GM12878 (cell line): ENCODE results near the gene TMEM131L. TPM values are rescaled to one million over a fixed set of nuclear protein-coding genes. Genes with fewer than 3 reads are reported as not detected.

ENCODE experiments used
- ATAC-seq: fragments of 200-7000 bp; cut with Tn5 transposase; 3 replicates; pipeline ENCODE4 v1.9.1; 2020; ENCODE audit warnings: mild to moderate bottlenecking, moderate library complexity
- BruUV-seq: library from RNA; stranded (reverse); fragments of 400-500 nt; replicated peaks from 2 replicates; lab custom pipeline; 2021; lab: Mats Ljungman, UMichigan
- CTCF ChIA-PET: fragments of 300-600 bp; sonication (Branson Sonifier 250); formaldehyde crosslinking; extraction: SDS; loops from one replicate; lab custom pipeline; 2021; ENCODE audit warnings: inconsistent platforms; lab: Yijun Ruan, JAX
- POLR2A ChIA-PET: fragments of 350-600 bp; formaldehyde crosslinking; extraction: SDS; loops from one replicate; lab custom pipeline; 2021; ENCODE audit warnings: inconsistent platforms; lab: Charles Lee
- RAD21 ChIA-PET: fragments of 300-600 bp; sonication (Branson Sonifier 250); formaldehyde crosslinking; loops from one replicate; lab custom pipeline; 2023; ENCODE audit warnings: antibody characterized with exemption; ENCODE audit not compliant: unreplicated experiment; lab: Charles Lee
- SMC1A ChIA-PET: fragments of 300-600 bp; sonication (Branson Sonifier 250); formaldehyde crosslinking; loops from one replicate; lab custom pipeline; 2023; ENCODE audit not compliant: unreplicated experiment, uncharacterized antibody; lab: Charles Lee
- DNase-seq: peaks from one replicate; pipeline ENCODE4 v3.0.0-alpha.2; 2011; ENCODE audit warnings: low read depth, low spot score
- FAIRE-seq: peaks from 3 replicates; lab custom pipeline; 2011; peaks lifted over from hg19 to GRCh38; lab: Jason Lieb, UNC
- H2AFZ ChIP-seq: 2 replicates; pipeline ENCODE4 v1.6.0; 2011; ENCODE audit warnings: low read depth, low read length, control low read depth; ENCODE audit not compliant: control insufficient read depth
- H3K27ac ChIP-seq: 2 replicates; pipeline ENCODE4 v1.5.1; 2011; ENCODE audit warnings: control low read depth; ENCODE audit not compliant: control insufficient read depth, insufficient read depth
- H3K27me3 ChIP-seq, 2 experiments: replicated peaks in 1 of 2; 2 replicates each; pipeline versions ENCODE4 v1.6.0 to v1.6.1; 2011; ENCODE audit warnings: low read length in 1 of 2; ENCODE audit not compliant: control insufficient read depth in 2 of 2, insufficient read depth in 2 of 2
- H3K36me3 ChIP-seq, 2 experiments: 2 replicates each; pipeline ENCODE4 v1.5.1; 2011; ENCODE audit warnings: low read length in 1 of 2; ENCODE audit not compliant: control insufficient read depth in 2 of 2, insufficient read depth in 2 of 2
- H3K4me1 ChIP-seq: 2 replicates; pipeline ENCODE4 v1.6.1; 2011; ENCODE audit warnings: mild to moderate bottlenecking, low read length, moderate library complexity, mixed read lengths; ENCODE audit not compliant: control insufficient read depth, insufficient read depth
- H3K4me2 ChIP-seq: 2 replicates; pipeline ENCODE4 v1.6.0; 2011; ENCODE audit warnings: control low read depth; ENCODE audit not compliant: control insufficient read depth, insufficient read depth
- H3K4me3 ChIP-seq: fragments of 200-600 bp; sonication (generic); 2 replicates; pipeline ENCODE4 v1.5.1; 2016
- H3K79me2 ChIP-seq: 2 replicates; pipeline ENCODE4 v1.6.0; 2011; ENCODE audit warnings: low read length; ENCODE audit not compliant: control insufficient read depth, insufficient read depth
- H3K9ac ChIP-seq: 2 replicates; pipeline ENCODE4 v1.8.0; 2011; ENCODE audit warnings: low read length, control low read depth, mixed read lengths; ENCODE audit not compliant: control insufficient read depth, insufficient read depth
- H3K9me3 ChIP-seq: replicated peaks from 3 replicates; pipeline ENCODE4 v1.5.1; 2011; ENCODE audit warnings: mild to moderate bottlenecking, low read length; ENCODE audit not compliant: control insufficient read depth, insufficient read depth
- H4K20me1 ChIP-seq: 2 replicates; pipeline ENCODE4 v1.6.0; 2011; ENCODE audit not compliant: control insufficient read depth, insufficient read depth
- ASH2L ChIP-seq: fragments of 300-600, 200-600 bp; sonication (generic); IDR thresholded peaks from 2 replicates; pipeline ENCODE4 v1.6.1; 2017; ENCODE audit warnings: low read depth, mild to moderate bottlenecking, borderline replicate concordance
- BRCA1 ChIP-seq: IDR thresholded peaks from 2 replicates; pipeline ENCODE4 v1.6.1; 2011; ENCODE audit warnings: low read depth, low read length, improper control_type of control experiment
- CHD4 ChIP-seq: fragments of 200-600 bp; sonication (generic); IDR thresholded peaks from 2 replicates; pipeline ENCODE4 v1.6.1; 2016; ENCODE audit warnings: mild to moderate bottlenecking
- E2F4 ChIP-seq: IDR thresholded peaks from 2 replicates; pipeline ENCODE4 v1.6.1; 2012; ENCODE audit warnings: low read depth, low read length, improper control_type of control experiment
- EGR1 ChIP-seq, 2 experiments: IDR thresholded peaks; 1 replicate in 1 of 2; 2 replicates in 1 of 2; pipeline ENCODE4 v1.6.1; 2011 to 2012; ENCODE audit warnings: low read depth in 2 of 2, low read length in 2 of 2, borderline replicate concordance in 1 of 2, mild to moderate bottlenecking in 1 of 2, moderate library complexity in 1 of 2
- HSF1 ChIP-seq: fragments of 150-350 bp; IDR thresholded peaks from 2 replicates; pipeline ENCODE4 v1.6.1; 2014; ENCODE audit warnings: mild to moderate bottlenecking, low read depth, low read length
- MAX ChIP-seq: IDR thresholded peaks from 2 replicates; pipeline ENCODE4 v1.6.1; 2012; ENCODE audit warnings: low read depth, low read length, improper control_type of control experiment
- NBN ChIP-seq: fragments of 450-650 bp; IDR thresholded peaks from 2 replicates; pipeline ENCODE4 v1.6.1; 2016
- NR2F1 ChIP-seq: fragments of 450-650 bp; conservative IDR thresholded peaks from 2 replicates; pipeline ENCODE4 v1.6.1; 2017; ENCODE audit warnings: mild to moderate bottlenecking
- PAX8 ChIP-seq: fragments of 450-650 bp; IDR thresholded peaks from 2 replicates; pipeline ENCODE4 v1.6.1; 2017; ENCODE audit warnings: mild to moderate bottlenecking, moderate library complexity
- SIN3A ChIP-seq: IDR thresholded peaks from 2 replicates; pipeline ENCODE4 v1.6.1; 2012; ENCODE audit warnings: low read depth, low read length, improper control_type of control experiment
- SPI1 ChIP-seq: IDR thresholded peaks from 2 replicates; pipeline ENCODE4 v1.6.1; 2011; ENCODE audit warnings: low read depth, mild to moderate bottlenecking, low read length, moderate library complexity, borderline replicate concordance; ENCODE audit not compliant: insufficient read depth
- TCF7 ChIP-seq: IDR thresholded peaks from 2 replicates; pipeline ENCODE4 v1.6.1; 2014; ENCODE audit warnings: antibody characterized with exemption, borderline replicate concordance
- WRNIP1 ChIP-seq: IDR thresholded peaks from 2 replicates; pipeline ENCODE4 v1.6.1; 2011; ENCODE audit warnings: low read depth, low read length, improper control_type of control experiment, borderline replicate concordance
- WGBS: methylation state at CpG from one replicate; pipeline ENCODE4 v1.1.6; 2016; ENCODE audit warnings: low lambda C conversion rate; ENCODE audit not compliant: insufficient replicate concordance, insufficient coverage; ENCODE audit errors: missing lambda C conversion rate; 5-methylcytosine and 5-hydroxymethylcytosine counted together
- in situ Hi-C: fragments of 300-500 bp; cut with MboI; formaldehyde crosslinking; loops from 9 replicates; pipeline ENCODE4 v1.14.3; 2018; ENCODE audit warnings: mixed read lengths
- intact Hi-C: fragments of 100-400 bp; cut with micrococcal nuclease; formaldehyde crosslinking; loops from one replicate; pipeline ENCODE4 v1.14.2; 2022; ENCODE audit not compliant: unreplicated experiment
- polyA plus RNA-seq, 11 experiments: library from polyadenylated mRNA; depleted of rRNA in 4 of 11; unstranded in 6 of 11; stranded (reverse) in 5 of 11; fragments of >200 nt; fragmentation: Nextera tagmentation in 4 of 11; fragmentation: Illumina TruSeq in 1 of 11; extraction: Ambion mirVana in 4 of 11; extraction: Trizol in 1 of 11; gene quantifications; 1 replicate in 1 of 11; 2 replicates in 10 of 11; pipeline versions ENCODE4 v1.2.1 to v1.2.3, GENCODE V29; 2011 to 2016; ENCODE audit warnings: inconsistent platforms in 2 of 11, missing spikeins in 2 of 11, low read depth in 1 of 11
- total RNA-seq, 4 experiments: library from RNA; depleted of rRNA in 3 of 4; stranded (reverse); fragments of >200 nt in 3 of 4; fragmentation: Illumina TruSeq in 1 of 4; extraction: Trizol in 1 of 4; gene quantifications; 2 replicates each; pipeline versions ENCODE4 v1.2.1 to v1.2.3, GENCODE V29; 2013 to 2021
- TF ChIP-seq, protein P1 (sequence below): IDR thresholded peaks from 2 replicates; pipeline ENCODE4 v1.6.1; 2011; ENCODE audit warnings: low read depth, low read length, improper control_type of control experiment, borderline replicate concordance
- TF ChIP-seq, protein P2 (sequence below): fragments of 450-650 bp; formaldehyde crosslinking; IDR thresholded peaks from 2 replicates; pipeline ENCODE4 v1.4.0; 2022; ENCODE audit warnings: mild to moderate bottlenecking, moderate library complexity

Gene TMEM131L
- total and polyA plus RNA-seq, 10 of the 15 experiments (the other 5 are each of a cell fraction or from before 2014, with no cell fraction given): 8.5 to 101 (median 74.4) TPM

DNA sequence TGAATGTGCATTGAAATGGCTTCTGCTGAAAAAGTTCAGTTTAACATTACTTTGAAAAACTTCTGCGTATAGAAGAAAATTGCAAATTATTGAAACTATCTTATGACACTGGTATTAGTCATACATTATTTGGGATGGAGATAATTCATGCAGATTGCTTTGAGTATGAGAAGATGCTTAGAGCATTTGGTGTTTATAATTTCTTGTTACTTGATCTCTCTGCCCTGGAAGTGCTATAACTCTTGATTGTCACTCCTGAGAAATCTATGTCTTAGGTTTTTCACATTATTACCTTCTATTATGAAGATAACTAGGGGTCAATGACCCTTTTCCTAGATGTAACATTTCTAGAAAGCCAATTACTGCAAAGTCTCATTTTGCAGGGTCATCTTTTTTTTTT lies 36.4 kb downstream of the TMEM131L start:
- Histone ChIP-seq H3K27ac (peak overlapping the region; percentile 50; the same call in 1 of the 2 replicates), H3K4me2 (peak overlapping the region; percentile 22; the same call in 1 of the 2 replicates), H3K79me2 (peaks cover 92% of the 10 kb centered on the region), H3K9me3 (no peaks in the 10 kb centered on the region), H4K20me1 (peaks cover 7% of the 10 kb centered on the region), H3K27me3 (no peaks in the 10 kb centered on the region), H3K36me3 (peaks cover 9 to 35% of the 10 kb centered on the region in 2 experiments), H3K4me1 (peaks cover 34% of the 10 kb centered on the region), H2AFZ (no peak overlapping the region), H3K4me3 (no peak overlapping the region), H3K9ac (no peak overlapping the region)
- in situ Hi-C loops (no loop called here), intact Hi-C loops (no loop called here)
- ChIA-PET RAD21 (interaction anchor here (1.2 to 3.7 kb wide), 8 partner anchors 9 to 69 kb away, joined by 3 to 15 read pairs (median 4); no protein-coding TSS in a partner anchor), CTCF (interaction anchor here (1.5 kb wide), 1 partner anchor 31 kb away, joined by 4 read pairs; no protein-coding TSS in a partner anchor), POLR2A (interaction anchor here (0.8 to 18.1 kb wide), 4 partner anchors 10 to 25 kb away, joined by 4 to 322 read pairs (median 7); no protein-coding TSS in a partner anchor), SMC1A (interaction anchor here (1.0 to 9.9 kb wide), 9 partner anchors 14 to 156 kb away, joined by 3 to 177 read pairs (median 5); no protein-coding TSS in a partner anchor)
- ATAC-seq: no peak
- no peak for FAIRE-seq
- BruUV-seq: no TSS peak
- WGBS: 50% methylated on average over 1 of the region's 1 CpG
- DNase-seq: no peak
- TF ChIP-seq ASH2L (no peak), E2F4 (no peak), HSF1 (no peak), SPI1 (no peak), WRNIP1 (no peak), TCF7 (no peak), MAX (no peak), PAX8 (no peak), SIN3A (no peak), CHD4 (no peak), NBN (no peak), NR2F1 (no peak), EGR1 (IDR thresholded peaks at IDR 0.05; ENCODE audit: borderline replicate concordance in 1 of 2, low read depth in 2 of 2, low read length in 2 of 2) (no peak), BRCA1 (no peak)
- TF ChIP-seq, protein P1, sequence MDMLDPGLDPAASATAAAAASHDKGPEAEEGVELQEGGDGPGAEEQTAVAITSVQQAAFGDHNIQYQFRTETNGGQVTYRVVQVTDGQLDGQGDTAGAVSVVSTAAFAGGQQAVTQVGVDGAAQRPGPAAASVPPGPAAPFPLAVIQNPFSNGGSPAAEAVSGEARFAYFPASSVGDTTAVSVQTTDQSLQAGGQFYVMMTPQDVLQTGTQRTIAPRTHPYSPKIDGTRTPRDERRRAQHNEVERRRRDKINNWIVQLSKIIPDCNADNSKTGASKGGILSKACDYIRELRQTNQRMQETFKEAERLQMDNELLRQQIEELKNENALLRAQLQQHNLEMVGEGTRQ: no peak
- TF ChIP-seq, protein P2, sequence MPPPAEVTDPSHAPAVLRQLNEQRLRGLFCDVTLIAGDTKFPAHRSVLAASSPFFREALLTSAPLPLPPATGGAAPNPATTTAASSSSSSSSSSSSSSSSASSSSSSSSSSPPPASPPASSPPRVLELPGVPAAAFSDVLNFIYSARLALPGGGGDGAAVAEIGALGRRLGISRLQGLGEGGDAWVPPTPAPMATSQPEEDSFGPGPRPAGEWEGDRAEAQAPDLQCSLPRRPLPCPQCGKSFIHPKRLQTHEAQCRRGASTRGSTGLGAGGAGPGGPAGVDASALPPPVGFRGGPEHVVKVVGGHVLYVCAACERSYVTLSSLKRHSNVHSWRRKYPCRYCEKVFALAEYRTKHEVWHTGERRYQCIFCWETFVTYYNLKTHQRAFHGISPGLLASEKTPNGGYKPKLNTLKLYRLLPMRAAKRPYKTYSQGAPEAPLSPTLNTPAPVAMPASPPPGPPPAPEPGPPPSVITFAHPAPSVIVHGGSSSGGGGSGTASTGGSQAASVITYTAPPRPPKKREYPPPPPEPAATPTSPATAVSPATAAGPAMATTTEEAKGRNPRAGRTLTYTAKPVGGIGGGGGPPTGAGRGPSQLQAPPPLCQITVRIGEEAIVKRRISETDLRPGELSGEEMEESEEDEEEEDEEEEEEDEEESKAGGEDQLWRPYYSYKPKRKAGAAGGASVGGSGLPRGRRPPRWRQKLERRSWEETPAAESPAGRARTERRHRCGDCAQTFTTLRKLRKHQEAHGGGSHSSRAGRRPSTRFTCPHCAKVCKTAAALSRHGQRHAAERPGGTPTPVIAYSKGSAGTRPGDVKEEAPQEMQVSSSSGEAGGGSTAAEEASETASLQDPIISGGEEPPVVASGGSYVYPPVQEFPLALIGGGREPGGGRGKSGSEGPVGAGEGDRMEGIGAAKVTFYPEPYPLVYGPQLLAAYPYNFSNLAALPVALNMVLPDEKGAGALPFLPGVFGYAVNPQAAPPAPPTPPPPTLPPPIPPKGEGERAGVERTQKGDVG: no peak
